Measurements from ENCODE around the gene ASTN2.

DNA sequence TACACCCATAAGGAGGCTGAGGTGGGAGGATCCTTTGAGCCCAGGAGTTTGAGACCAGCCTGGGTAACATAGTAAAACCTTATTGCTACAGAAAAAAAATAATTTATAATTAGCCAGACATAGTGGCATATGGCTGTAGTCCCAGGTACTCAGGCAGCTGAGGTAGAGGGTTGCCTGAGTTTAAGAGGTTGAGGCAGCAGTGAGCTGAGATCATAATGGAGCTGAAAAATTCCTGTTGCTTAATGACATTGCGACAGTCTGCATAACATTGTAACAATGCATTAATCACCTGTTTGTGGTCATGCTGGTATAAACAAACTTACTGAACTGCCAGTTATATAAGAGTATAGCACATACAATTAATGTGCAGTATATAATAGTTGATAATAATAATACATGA is 513.6 kb downstream of the ASTN2 start:
- TF ChIP-seq EZH2phosphoT487 (IDR thresholded peaks at IDR 0.05; ENCODE audit: insufficient read depth, low read depth) (no peak), EZH2 (IDR thresholded peaks at IDR 0.05; ENCODE audit: insufficient read depth, poor library complexity, severe bottlenecking) (no peak)

All from GM23248 (cell line).